Naive thymus-derived CD4-positive, alpha-beta T cell (primary cell): ENCODE measurements around the gene LMTK2. TPM values are rescaled to one million over a fixed set of nuclear protein-coding genes. Genes with fewer than 3 reads are reported as not detected.

Experiments
- ATAC-seq: fragments of 150-1000 bp; cut with Tn5 transposase; 2 replicates; pipeline ENCODE4 v1.10.0; 2021; ENCODE audit warnings: mild to moderate bottlenecking, moderate library complexity
- CTCF ChIA-PET: fragments of 350-600 bp; sonication (Branson Sonifier 250); formaldehyde crosslinking; loops from one replicate; lab custom pipeline; 2021; ENCODE audit warnings: antibody characterized with exemption; lab: Charles Lee
- POLR2A ChIA-PET: fragments of 350-600 bp; sonication (Branson Sonifier 250); formaldehyde crosslinking; loops from one replicate; lab custom pipeline; 2021; ENCODE audit warnings: antibody characterized with exemption, inconsistent platforms; lab: Charles Lee
- DNase-seq, 9 donors: peaks; one replicate each; pipeline versions ENCODE4 v3.0.0 to v3.0.0-alpha.2; 2020 to 2022; ENCODE audit warnings: mixed read lengths in 1 of 9
- H3K27ac ChIP-seq: one replicate; pipeline ENCODE4 v1.7.0; 2013; ENCODE audit warnings: mild to moderate bottlenecking, low read depth, low read length, moderate library complexity
- H3K27me3 ChIP-seq, 2 donors: one replicate each; pipeline ENCODE4 v1.7.0; 2013; ENCODE audit warnings: low read length in 2 of 2, mild to moderate bottlenecking in 2 of 2, moderate library complexity in 2 of 2; ENCODE audit not compliant: control insufficient read depth in 2 of 2, insufficient read depth in 2 of 2
- H3K36me3 ChIP-seq, 3 experiments: 1 replicate in 2 of 3; 2 replicates in 1 of 3; pipeline ENCODE4 v1.7.0; 2013; ENCODE audit warnings: low read length in 3 of 3, mild to moderate bottlenecking in 3 of 3, moderate library complexity in 1 of 3; ENCODE audit not compliant: insufficient read depth in 3 of 3, control insufficient read depth in 2 of 3
- H3K4me1 ChIP-seq, 2 donors: one replicate each; pipeline ENCODE4 v1.7.0; 2013; ENCODE audit warnings: low read length in 2 of 2, mild to moderate bottlenecking in 2 of 2, moderate library complexity in 1 of 2; ENCODE audit not compliant: control insufficient read depth in 2 of 2, insufficient read depth in 2 of 2
- H3K4me3 ChIP-seq: 2 replicates; pipeline ENCODE4 v1.7.0; 2013; ENCODE audit warnings: mild to moderate bottlenecking, low read length
- H3K9me3 ChIP-seq, 3 experiments: 1 replicate in 2 of 3; 2 replicates in 1 of 3; pipeline ENCODE4 v1.7.0; 2013; ENCODE audit warnings: low read length in 3 of 3; ENCODE audit not compliant: control insufficient read depth in 2 of 3
- H3K27ac Mint-ChIP-seq, 9 donors: one replicate each; pipeline ENCODE4 v1.8.0; 2020 to 2022; ENCODE audit warnings: mixed read lengths in 9 of 9, mild to moderate bottlenecking in 8 of 9, moderate library complexity in 5 of 9, inconsistent platforms in 2 of 9
- H3K27me3 Mint-ChIP-seq, 5 donors: one replicate each; pipeline ENCODE4 v1.8.0; 2021 to 2022; ENCODE audit warnings: mixed read lengths in 5 of 5, mild to moderate bottlenecking in 1 of 5
- H3K36me3 Mint-ChIP-seq, 5 donors: one replicate each; pipeline ENCODE4 v1.8.0; 2020 to 2022; ENCODE audit warnings: mixed read lengths in 5 of 5, mild to moderate bottlenecking in 3 of 5, inconsistent platforms in 1 of 5
- H3K4me1 Mint-ChIP-seq, 7 donors: one replicate each; pipeline ENCODE4 v1.8.0; 2020 to 2022; ENCODE audit warnings: mixed read lengths in 7 of 7, mild to moderate bottlenecking in 3 of 7, inconsistent platforms in 1 of 7
- H3K4me3 Mint-ChIP-seq, 10 donors: one replicate each; pipeline ENCODE4 v1.8.0; 2020 to 2022; ENCODE audit warnings: mild to moderate bottlenecking in 10 of 10, mixed read lengths in 10 of 10, moderate library complexity in 6 of 10, inconsistent platforms in 2 of 10
- H3K9me3 Mint-ChIP-seq, 11 donors: one replicate each; pipeline ENCODE4 v1.8.0; 2020 to 2022; ENCODE audit warnings: mixed read lengths in 11 of 11, mild to moderate bottlenecking in 4 of 11, inconsistent platforms in 1 of 11, moderate library complexity in 1 of 11
- intact Hi-C, 2 donors: fragments of 100-400 bp; cut with micrococcal nuclease; formaldehyde crosslinking; loops; one replicate each; pipeline ENCODE4 v1.15.1; 2023
- polyA plus RNA-seq, 2 donors: library from polyadenylated mRNA; unstranded; fragments of 300-500 nt; fragmentation: Illumina TruSeq; gene quantifications; one replicate each; pipeline ENCODE4 v1.2.3, GENCODE V29; 2021
- total RNA-seq, 6 experiments: library from RNA in 5 of 6; stranded (reverse) in 5 of 6; gene quantifications; 1 replicate in 5 of 6; 2 replicates in 1 of 6; pipeline ENCODE4 v1.2.3 and lab custom pipeline; 2021 to 2026

The LMTK2 gene
- total RNA-seq (10 to 100 TPM; 13.2 to 29.1 (median 25.9) TPM), polyA plus RNA-seq (1 to 10 TPM; 2.2 to 5.5 TPM), total RNA-seq (lab: John Stamatoyannopoulos, UW) (74.4 reads per million, percentile 79 among the genes with 10 or more reads in this experiment)

DNA sequence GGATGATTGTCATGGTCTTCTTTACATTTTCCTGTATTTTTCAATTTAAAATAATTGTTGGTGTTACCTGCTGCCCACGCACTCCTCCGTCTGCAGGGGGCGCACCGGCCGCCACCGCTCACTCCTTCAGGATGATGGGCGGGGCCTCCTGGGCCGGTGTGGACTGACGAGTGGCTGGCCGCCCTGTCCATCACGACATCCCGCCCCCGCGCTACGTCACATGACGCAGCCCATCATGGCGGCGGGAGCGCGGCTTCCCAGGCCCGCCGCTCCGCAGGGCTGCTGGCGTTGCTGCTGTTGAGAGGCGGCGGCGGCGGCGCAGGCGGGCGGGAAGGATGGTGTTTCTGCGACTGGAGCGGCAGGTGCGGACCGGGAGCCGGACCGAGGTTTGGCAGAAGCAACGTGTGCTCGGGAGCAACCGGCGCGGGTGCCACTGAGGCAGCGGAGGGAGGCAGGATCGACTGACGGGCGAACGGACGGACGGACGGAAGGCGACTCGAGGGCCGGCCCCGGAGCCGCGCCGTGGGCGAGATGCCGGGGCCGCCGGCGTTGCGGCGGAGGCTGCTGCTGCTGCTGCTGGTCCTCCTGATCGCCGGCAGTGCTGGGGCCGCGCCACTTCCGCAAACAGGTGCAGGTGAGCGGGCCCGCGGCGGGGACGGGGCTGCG, at the start of gene LMTK2:
Gene LMTK2 (plus strand): TSS at position 216 of the 666 bp plus-strand sequence. CDS start 316 bp downstream, at position 532.
- peaks cover 23 to 51% (median 47%) of the 10 kb centered on the region in 7 donors for H3K4me1 Mint-ChIP-seq
- Histone ChIP-seq H3K9me3 (peaks cover 0 to 6% (median 0%) of the 10 kb centered on the region in 3 experiments), H3K27me3 (no peaks in the 10 kb centered on the region), H3K36me3 (peaks cover 0 to 4% (median 0%) of the 10 kb centered on the region in 3 experiments), H3K4me3 (peak within 1 kb of the TSS; percentile 66), H3K27ac (peak within 1 kb of the TSS; percentile 92), H3K4me1 (peaks cover 10 to 26% of the 10 kb centered on the region in 2 donors)
- DNase-seq (peak; percentile 92 to 100 (median 97)), ATAC-seq (peak; percentile 100)
- peaks cover 0 to 8% (median 3%) of the 10 kb centered on the region in 11 donors for H3K9me3 Mint-ChIP-seq
- intact Hi-C loops: loop anchor here (1.0 to 2.0 kb wide), 11 partner anchors 25 to 1786 kb away; partner anchors contain the start of genes BRI3 (in 2 of the 2), ASNS (in 1 of the 2), SDHAF3 (in 1 of the 2) and TECPR1 (in 1 of the 2)
- CTCF ChIA-PET: interaction anchor here (1.0 to 2.1 kb wide), 4 partner anchors 59 to 67 kb away, joined by 3 to 20 read pairs (median 6); no protein-coding TSS in a partner anchor
- H3K36me3 Mint-ChIP-seq: peaks cover 0 to 3% (median 0%) of the 10 kb centered on the region in 5 donors
- POLR2A ChIA-PET: interaction anchor here (1.0 kb wide), 2 partner anchors 62 to 144 kb away, joined by 5 to 8 read pairs; no protein-coding TSS in a partner anchor
- peaks cover 0 to 12% (median 8%) of the 10 kb centered on the region in 5 donors for H3K27me3 Mint-ChIP-seq
- H3K27ac Mint-ChIP-seq: peak within 1 kb of the TSS; percentile 22 to 97 (median 89)
- H3K4me3 Mint-ChIP-seq: peak within 1 kb of the TSS; percentile 90 to 99 (median 96)

DNA sequence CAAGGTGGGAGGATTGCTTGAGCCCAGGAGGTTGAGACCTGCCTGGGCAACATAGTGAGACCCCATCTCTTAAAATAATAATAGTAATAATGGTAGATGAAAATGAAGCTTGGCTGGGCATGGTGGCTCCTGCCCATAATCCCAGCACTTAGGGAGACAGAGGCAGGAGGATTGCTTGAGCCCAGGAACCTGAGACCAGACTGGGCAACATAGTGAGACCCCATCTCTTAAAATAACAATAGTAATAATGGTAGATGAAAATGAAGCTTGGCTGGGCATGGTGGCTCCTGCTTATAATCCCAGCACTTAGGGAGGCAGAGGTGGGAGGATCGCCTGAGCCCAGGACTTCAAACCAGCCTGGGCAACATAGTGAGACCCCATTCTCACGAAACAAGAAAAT, 49.5 kb upstream of the LMTK2 start:
- intact Hi-C loops: no loop called here
- no peaks in the 10 kb centered on the region for H3K4me1 ChIP-seq
- no peak for DNase-seq
- no peak overlapping the region for H3K27ac ChIP-seq
- ChIA-PET CTCF (no interaction called here), POLR2A (no interaction called here)
- no peaks in the 10 kb centered on the region for H3K4me1 Mint-ChIP-seq
- H3K9me3 Mint-ChIP-seq: no peaks in the 10 kb centered on the region
- no peak for ATAC-seq
- H3K36me3 ChIP-seq: no peaks in the 10 kb centered on the region
- H3K27ac Mint-ChIP-seq: no peak overlapping the region
- peaks cover 0 to 10% (median 8%) of the 10 kb centered on the region in 5 donors for H3K27me3 Mint-ChIP-seq
- H3K27me3 ChIP-seq: no peaks in the 10 kb centered on the region
- no peak overlapping the region for H3K4me3 ChIP-seq
- H3K4me3 Mint-ChIP-seq: no peak overlapping the region
- no peaks in the 10 kb centered on the region for H3K9me3 ChIP-seq
- H3K36me3 Mint-ChIP-seq: no peaks in the 10 kb centered on the region

DNA sequence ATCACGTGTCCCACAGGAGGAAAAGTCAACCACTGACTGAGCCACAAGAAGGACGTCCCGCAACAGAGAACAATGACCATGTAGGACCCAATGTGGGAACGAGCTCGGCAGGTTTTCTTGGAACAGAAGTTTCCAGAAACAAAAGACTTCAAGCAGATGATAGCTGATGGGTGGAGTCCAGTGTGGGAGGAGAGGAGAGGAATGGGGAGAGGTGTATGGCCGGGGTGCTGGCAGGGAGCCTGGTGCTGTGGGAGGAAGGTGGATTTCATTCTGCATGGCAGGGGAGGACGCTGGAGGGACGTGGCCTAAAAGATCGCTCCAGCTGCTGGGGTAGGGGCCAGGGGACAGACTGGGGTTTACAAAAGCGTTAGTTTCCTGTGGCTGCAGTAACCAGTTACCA, 48.5 kb upstream of the LMTK2 start:
- peaks cover 0 to 10% (median 9%) of the 10 kb centered on the region in 5 donors for H3K27me3 Mint-ChIP-seq
- Histone ChIP-seq H3K27ac (no peak overlapping the region), H3K4me1 (no peaks in the 10 kb centered on the region), H3K9me3 (no peaks in the 10 kb centered on the region), H3K27me3 (no peaks in the 10 kb centered on the region), H3K4me3 (no peak overlapping the region), H3K36me3 (no peaks in the 10 kb centered on the region)
- ATAC-seq: no peak
- H3K4me3 Mint-ChIP-seq: no peak overlapping the region
- POLR2A ChIA-PET: no interaction called here
- intact Hi-C loops: no loop called here
- no peaks in the 10 kb centered on the region for H3K4me1 Mint-ChIP-seq
- no peaks in the 10 kb centered on the region for H3K36me3 Mint-ChIP-seq
- H3K9me3 Mint-ChIP-seq: peaks cover 0 to 3% (median 0%) of the 10 kb centered on the region in 11 donors
- CTCF ChIA-PET: no interaction called here
- no peak overlapping the region for H3K27ac Mint-ChIP-seq
- DNase-seq: no peak

DNA sequence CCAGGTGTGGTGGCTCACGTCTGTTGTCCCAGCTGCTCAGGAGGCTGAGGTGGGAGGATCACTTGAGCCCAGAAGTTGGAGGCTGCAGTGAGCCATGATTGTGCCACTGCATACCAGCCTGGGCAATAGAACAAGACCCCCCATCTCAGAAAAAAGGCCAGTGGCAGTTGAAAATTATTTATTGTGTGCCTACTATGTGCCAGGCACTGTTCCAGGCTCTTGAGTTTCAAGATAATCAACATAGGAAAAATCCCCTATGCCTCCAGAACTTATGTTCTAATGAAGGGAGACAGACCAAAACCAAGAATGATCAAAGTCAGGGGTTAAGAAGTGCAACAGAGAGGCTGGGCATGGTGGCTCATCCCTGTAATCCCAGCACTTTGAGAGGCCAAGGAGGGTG, 42.4 kb upstream of the LMTK2 start:
- no peaks in the 10 kb centered on the region for H3K9me3 ChIP-seq
- intact Hi-C loops: no loop called here
- H3K27me3 Mint-ChIP-seq: peaks cover 0 to 23% (median 18%) of the 10 kb centered on the region in 5 donors
- ATAC-seq (no peak), DNase-seq (no peak)
- no peaks in the 10 kb centered on the region for H3K36me3 ChIP-seq
- H3K4me3 ChIP-seq: no peak overlapping the region
- H3K9me3 Mint-ChIP-seq: peaks cover 0 to 5% (median 2%) of the 10 kb centered on the region in 11 donors
- H3K4me1 ChIP-seq: no peaks in the 10 kb centered on the region
- H3K27me3 ChIP-seq: no peaks in the 10 kb centered on the region
- POLR2A ChIA-PET: no interaction called here
- no peaks in the 10 kb centered on the region for H3K36me3 Mint-ChIP-seq
- H3K27ac Mint-ChIP-seq: no peak overlapping the region
- CTCF ChIA-PET: interaction anchor here (0.6 kb wide), 1 partner anchor 44 kb away, joined by 5 read pairs; no protein-coding TSS in a partner anchor
- H3K27ac ChIP-seq: no peak overlapping the region
- no peaks in the 10 kb centered on the region for H3K4me1 Mint-ChIP-seq
- H3K4me3 Mint-ChIP-seq: no peak overlapping the region

DNA sequence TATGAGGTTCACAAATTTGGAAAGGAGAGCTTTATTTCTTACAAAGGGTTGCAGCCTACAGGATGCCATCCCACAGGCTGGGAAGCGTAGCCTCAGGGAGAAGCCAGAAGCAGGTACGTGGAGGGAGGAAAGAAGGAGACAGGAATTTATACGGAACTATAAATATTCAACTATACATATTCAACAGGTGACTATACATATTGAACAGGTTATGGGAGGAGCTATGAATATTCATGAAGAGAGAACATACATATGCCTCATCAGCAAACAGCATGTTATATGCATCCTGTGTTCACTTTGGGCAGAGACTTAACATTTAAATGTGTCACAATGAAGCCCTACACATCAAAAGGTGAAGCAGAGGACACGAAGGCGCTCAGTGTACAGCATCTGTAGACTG, 40.5 kb upstream of the LMTK2 start:
- intact Hi-C loops: no loop called here
- Histone ChIP-seq H3K4me3 (no peak overlapping the region), H3K4me1 (no peaks in the 10 kb centered on the region), H3K9me3 (no peaks in the 10 kb centered on the region), H3K27ac (no peak overlapping the region), H3K36me3 (no peaks in the 10 kb centered on the region), H3K27me3 (no peaks in the 10 kb centered on the region)
- no peak overlapping the region for H3K27ac Mint-ChIP-seq
- ATAC-seq (no peak), DNase-seq (no peak)
- peaks cover 0 to 22% (median 20%) of the 10 kb centered on the region in 5 donors for H3K27me3 Mint-ChIP-seq
- H3K4me3 Mint-ChIP-seq: no peak overlapping the region
- H3K9me3 Mint-ChIP-seq: peaks cover 0 to 5% (median 2%) of the 10 kb centered on the region in 11 donors
- CTCF ChIA-PET: no interaction called here
- no peaks in the 10 kb centered on the region for H3K4me1 Mint-ChIP-seq
- H3K36me3 Mint-ChIP-seq: no peaks in the 10 kb centered on the region
- POLR2A ChIA-PET: no interaction called here

DNA sequence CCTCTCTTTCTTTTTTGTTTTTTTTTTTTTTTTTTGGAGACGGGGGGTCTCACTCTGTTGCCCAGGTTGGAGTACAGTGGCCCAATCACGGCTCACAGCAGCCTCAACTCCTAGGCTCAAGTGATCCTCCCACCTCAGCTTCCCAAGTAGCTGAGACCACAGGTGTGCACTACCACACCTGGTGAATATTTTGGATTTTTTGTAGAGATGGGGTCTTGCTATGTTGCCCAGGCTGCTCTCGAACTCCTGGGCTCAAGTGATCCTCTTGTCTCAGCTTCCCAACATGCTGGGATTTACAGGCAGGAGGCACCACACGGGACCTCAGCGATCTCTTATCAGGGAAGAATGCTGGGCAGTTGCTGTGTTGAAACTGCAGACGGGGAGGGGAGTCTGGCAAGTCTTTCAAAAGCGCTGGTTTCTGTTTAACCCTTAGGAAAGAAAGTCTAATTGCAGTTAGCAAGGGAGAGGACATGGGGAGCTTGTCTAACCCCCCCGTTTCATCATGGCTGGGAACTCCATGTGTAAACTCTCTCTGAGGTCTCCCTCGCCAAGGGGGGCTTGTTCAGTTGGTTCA, 39.6 kb upstream of the LMTK2 start:
- Histone ChIP-seq H3K27ac (no peak overlapping the region), H3K36me3 (no peaks in the 10 kb centered on the region), H3K9me3 (no peaks in the 10 kb centered on the region), H3K27me3 (no peaks in the 10 kb centered on the region), H3K4me1 (no peaks in the 10 kb centered on the region), H3K4me3 (no peak overlapping the region)
- Mint-ChIP-seq H3K9me3 (peaks cover 0 to 5% (median 2%) of the 10 kb centered on the region in 11 donors), H3K36me3 (no peaks in the 10 kb centered on the region), H3K27ac (no peak overlapping the region), H3K4me3 (no peak overlapping the region), H3K4me1 (no peaks in the 10 kb centered on the region), H3K27me3 (peaks cover 0 to 22% (median 20%) of the 10 kb centered on the region in 5 donors)
- intact Hi-C loops: no loop called here
- ATAC-seq (no peak), DNase-seq (no peak)
- CTCF ChIA-PET: no interaction called here
- POLR2A ChIA-PET: no interaction called here
